DMS53 treated with DMSO at 0.1 percent for 48 hours (cell line): Measurements from ENCODE around the gene CHAT.

Source experiments
- DNase-seq: peaks from one replicate; lab custom pipeline; 2025; ENCODE audit not compliant: unreplicated experiment; lab: John Stamatoyannopoulos, UW

Gene CHAT

DNA sequence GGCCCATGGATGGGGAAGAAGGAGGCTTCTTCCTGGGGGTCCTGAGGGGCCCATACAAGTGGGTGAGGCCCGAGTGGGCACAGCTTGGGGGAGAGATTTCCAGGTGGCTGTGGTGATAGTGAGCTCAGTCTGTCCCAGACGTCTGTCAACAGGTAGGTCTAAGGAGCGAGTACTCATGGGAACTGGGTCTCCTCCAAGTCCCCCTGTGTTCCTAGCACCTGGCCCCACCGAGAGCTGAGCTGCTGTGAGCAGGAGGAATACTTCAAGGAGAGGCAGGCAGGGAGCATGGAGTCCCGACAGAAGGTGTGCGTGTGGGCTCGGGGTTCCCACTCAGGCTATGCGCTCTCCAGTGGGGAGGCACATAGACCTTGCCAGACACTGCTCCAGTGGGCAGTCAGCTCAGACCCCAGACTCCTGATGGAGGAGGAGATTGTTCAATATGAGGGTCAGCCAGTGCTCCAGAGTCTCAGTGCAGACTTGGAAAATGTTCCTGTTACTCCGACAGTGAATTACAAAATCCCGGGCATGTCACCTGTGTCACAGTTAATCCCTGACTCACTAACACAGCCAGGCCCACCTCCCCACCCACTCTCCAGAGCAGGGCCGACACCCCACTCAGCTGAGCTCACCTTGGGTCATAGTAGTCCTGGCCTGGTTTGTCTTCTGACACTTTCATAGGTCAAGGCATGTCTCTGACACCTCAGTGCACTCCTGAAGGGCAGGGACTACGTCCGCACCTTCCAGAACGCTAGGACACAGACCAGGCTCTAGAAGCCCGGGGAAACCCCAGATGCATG lies 37.4 kb downstream of the CHAT start:
- no peak for DNase-seq

DNA sequence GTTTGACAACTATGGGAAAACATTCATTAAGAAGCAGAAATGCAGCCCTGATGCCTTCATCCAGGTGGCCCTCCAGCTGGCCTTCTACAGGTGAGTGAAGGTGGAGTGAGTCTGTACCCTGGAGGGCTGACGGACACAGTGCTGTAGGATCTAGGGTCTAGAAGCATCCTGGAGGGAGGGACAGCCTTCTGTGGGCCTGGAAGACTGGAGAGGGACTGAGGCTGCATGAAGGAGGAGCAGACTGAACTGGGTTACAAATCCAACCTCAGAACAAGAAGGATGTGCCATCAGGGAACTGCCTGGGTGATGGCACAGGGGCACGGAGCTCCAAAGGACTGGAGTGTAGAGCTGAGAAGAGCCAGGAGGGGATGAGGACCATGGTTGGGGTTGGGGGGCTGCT lies 38.1 kb downstream of the CHAT start:
- no peak for DNase-seq

DNA sequence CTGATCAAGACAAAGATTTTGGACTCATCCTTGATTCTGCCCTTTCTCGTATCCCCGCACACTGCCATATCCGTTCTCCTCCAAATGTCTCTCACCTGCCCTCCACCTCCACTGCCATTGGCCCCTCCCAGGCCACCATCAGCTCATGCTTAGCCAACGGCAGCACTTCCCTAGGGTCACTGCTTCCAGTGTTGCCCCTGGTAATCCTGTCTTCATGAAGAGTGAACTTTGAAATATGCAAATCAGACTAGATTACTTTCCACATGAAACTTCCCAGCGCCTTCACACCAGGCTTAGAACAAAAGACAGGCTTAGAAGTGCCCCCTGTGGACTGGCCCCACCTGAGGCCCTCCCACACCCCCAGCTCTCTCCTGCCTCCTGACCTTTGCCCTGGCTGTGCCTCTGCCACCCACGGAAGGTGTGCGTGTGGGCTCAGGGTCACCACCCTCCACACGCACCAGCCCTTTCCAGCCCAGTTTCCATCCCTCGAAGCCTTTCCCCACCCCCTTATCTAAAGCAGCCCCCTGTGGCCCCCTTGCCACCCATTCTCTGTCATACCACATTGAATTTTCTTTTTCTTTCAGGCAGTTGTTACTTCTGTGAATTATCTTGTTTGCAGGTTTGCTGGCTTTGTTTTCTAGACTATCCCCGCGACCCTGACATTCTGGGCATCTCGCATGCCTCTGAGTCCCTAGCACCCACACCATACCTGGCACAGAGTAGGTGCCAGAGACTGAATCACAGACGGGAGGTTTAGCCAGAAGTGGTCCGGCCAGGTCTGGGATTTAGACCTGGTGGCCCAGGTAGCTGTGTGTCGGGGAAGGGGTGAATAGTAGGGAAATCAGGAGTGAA lies 38.8 kb downstream of the CHAT start:
- DNase-seq: no peak

DNA sequence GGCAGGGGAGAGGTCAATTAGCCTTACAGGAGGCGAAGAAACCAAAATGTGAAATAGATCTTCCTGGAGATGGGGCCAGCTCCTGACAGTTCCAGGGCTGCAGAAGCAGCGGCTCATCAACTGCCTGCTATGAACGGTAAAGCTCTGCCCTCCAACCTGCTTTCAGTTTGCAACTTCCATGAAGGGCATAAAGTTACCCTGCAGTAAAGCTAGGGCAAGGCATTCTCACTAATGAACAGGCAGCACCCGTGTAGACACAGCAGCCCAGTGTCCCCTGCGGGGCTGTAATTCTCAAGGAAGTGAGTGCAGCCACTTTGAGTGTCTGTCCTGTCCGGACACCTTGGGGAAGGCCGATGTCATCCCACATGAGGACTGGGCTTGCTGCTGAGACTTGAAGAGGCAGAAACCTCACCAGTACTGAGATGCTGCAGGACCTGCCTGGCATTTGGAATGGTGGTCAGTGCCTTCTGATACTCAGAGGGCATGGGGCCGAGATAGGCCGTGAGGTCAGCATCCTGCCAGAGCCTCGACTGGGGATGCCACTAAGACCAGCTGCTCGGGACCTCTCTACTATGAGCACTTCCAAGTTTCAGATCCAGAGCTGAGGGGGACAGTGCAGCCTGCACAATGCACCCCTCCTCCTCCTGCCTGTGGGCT lies 39.6 kb downstream of the CHAT start:
- DNase-seq: no peak

DNA sequence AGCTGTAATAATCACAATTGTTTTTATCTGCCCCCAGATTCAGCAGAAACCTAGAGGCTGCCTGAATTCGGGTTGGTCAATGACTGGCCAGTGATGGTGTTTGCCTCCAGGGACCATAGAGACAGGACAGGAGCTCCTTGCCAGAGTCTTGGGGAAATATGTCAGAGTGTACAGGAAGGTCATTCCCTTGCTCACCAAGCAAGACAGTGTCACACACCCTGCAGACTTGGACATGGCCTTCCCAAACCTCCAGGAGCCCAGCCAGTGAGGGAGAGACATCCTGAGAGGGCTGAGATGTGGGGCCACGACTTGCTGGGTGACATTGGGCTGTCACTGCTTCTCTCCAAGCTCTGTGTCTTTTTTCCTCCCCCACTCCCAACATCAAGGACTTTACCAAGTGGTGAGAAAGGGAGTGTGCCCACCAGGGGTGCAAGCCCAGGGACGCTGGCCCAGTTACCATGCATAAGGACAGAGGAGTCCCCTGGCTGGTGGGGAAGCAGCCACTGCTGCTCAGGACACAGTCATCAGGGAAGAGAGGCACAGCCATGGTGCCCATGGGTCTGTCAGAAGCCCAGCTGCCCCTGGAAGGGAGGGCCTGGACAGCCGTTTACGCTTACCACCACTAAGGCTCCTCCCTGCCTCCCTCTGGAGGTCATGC lies 40.3 kb downstream of the CHAT start:
- no peak for DNase-seq

DNA sequence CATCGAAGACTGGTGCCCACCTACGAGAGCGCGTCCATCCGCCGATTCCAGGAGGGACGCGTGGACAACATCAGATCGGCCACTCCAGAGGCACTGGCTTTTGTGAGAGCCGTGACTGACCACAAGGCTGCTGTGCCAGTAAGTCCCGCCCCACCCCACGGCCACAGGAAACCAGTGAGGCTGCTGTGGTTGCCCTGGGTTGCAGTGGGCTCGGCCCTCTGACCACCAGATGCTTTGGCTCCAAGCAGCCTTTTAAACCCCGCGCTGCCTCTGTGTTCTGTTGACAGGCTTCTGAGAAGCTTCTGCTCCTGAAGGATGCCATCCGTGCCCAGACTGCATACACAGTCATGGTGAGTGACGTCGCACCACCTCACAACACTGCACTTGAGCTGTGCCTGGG lies 41.3 kb downstream of the CHAT start:
- no peak for DNase-seq

DNA sequence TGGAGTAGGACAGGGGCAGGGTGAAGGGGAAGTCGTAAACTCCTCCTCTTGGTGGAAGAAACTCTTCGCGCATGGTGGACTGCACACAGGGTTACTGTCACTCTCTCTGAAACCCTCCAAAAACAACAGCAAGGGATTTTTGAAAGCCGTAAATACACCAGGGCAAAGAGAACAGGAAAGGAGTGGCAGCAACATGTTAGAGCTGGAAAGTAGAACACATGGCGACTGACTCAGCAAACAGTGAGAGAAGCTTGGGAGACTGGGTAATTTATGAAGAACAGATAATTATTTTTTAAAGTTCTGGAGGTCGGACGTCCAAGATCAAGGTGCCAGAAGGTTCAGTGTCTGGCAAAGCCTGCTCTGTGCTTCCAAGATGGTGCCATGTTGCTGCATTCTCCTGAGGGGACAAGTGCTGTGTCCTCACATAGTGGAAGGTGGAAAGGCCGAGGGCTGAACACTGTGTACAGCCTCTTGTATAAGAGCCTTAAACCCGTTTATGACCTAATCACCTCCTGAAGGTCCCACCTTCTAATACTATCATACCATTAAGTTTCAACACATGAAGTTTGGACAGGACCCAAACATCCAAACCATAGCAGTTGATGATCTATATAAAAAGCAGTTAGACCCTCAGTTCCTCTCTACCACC lies 43.1 kb downstream of the CHAT start:
- no peak for DNase-seq

DNA sequence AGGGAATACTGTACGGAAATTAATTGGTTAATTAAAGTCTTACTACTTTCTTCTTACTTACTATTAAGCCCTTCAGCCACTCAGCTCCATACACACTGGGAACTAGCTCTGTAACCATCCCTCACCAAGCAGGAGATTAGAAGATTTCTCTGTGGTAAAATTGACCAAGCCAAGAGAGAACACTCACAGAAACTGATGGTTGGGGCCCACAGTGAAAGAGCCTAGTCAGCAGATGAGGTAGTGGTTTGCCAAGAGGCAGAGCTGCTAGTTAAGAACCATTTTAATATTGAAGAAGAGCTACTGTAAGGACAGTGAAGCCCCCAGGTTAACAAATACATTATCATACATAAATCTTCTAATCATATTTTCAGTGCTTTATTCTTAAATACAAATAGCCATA lies 43.8 kb downstream of the CHAT start:
- no peak for DNase-seq

DNA sequence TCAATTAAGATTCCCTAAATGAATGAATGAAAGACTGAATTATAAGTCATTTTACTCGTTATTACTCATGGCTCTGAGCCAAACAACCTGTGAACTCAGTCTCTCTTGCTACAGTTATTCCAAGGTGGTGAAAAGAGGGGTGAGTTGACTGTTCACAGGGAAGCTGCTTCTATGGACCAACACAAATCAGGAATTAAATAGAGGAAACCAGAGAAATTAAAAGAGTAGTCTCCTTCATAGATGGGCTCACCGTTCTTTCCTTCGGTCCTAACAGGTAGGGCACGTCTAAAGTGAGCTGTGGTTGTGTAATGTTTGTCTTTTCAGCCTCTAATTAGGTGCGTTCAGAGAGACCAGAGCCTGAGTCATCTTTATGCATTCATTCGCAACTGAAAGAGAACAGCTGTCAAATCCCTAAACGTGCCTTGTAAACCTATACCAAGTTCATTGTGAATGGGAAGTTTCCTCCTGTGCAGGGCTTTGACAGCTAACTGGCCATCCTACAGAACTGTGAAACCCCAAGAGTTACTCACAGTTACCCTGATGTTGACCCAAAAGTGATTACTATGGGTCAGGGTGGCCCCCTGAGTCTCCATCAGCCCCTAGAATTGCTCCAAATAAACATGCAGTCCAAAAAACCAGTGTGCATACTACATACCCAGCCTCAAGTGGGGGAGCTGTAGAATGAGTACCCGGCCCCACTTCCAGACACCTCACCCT lies 47.5 kb downstream of the CHAT start:
- DNase-seq: no peak

DNA sequence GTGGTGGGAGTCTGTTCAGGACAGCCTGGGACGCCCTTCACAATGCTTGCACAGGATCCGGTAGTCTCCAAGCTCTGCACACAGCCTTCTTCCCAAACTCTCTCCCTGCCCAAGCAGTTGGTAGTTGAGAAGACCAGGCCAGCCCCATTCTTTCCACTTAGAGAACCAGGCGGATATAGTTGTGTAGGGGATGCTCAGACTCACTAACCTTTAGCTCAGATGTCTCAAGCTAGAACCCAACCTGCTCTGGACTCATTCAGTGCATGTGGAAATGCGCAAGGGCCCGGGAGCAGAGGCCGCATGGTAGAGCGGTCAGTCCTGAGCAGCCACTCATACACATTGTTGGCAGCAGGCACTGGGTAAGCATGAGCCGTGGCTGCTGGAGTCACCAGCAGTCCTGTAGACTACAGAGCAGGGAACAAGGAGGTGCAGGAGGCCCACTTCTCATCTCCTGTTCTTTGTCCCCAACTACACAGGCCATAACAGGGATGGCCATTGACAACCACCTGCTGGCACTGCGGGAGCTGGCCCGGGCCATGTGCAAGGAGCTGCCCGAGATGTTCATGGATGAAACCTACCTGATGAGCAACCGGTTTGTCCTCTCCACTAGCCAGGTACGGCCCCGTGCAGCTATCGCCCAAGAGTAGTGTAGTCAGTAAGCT lies 48.5 kb downstream of the CHAT start:
- DNase-seq: no peak

DNA sequence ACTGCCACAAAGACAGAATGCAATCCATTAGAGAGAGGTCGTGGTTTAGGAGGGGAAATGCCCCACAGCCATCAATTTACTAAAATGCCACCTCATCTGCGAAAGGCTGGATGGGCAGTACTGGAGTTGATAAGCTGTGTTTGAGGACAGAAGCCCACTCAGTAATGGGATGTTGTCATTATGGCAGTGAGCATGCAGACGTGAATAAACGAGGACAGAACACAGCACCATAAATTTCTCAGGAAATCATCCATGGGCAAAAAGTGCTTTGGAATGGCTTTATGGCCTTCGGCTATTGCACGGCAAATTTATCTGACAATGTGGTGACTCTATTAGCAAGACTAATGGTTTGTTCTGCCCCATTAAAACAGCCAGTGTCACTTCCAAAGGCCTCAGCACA lies 49.8 kb downstream of the CHAT start:
- no peak for DNase-seq

DNA sequence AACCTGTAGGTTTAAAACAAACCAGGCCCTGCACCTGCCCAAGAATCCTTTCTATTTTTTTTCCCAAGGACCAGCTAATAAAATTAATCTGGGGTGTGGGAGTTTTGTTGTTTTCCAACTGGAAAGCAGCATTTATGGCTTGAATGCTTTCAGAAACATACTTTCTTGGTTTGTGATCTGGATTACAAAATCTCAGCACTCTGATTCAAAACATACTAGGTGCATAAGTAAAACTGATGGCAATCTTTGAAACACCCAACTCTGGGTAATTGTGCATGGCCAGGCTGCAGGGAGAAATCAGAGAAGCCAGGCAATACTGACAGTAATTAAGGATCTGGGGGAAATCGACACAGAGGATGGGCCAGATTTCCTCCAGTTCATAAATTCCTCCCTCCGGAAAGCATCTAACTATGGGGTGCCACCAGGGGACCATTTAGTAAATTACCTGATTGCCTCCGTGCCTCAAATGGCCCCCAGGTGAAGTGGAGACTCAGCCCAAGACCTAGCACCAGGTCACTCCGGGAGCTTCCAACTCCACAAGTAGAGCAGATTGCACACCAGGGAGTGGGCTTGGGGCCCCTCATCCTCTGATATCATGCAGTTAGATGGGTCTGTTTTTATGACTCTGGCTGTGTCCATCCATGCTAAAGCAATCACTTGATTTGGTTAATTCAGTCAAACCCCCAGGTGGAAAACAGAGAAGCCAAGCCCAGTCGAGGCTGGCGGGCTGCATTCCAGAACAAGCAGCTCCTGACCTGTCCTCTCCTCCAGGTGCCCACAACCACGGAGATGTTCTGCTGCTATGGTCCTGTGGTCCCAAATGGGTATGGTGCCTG lies 50.4 kb downstream of the CHAT start:
- DNase-seq: no peak

DNA sequence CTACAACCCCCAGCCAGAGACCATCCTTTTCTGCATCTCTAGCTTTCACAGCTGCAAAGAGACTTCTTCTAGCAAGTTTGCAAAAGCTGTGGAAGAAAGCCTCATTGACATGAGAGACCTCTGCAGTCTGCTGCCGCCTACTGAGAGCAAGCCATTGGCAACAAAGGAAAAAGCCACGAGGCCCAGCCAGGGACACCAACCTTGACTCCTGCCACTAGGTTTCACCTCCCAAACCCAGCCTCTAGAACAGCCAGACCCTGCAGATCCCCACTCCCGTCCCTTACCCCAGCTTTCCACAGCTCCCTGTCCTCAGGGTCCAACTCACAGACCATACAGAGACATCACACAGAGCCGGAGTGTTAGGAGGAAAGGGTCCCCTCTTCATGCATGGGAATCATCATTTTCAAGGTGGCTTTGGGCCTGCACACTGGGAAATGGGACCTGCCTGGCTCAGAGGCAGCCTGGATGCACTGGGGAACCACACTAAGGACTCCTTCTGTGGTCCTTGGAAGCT lies 51.1 kb downstream of the CHAT start:
- no peak for DNase-seq

DNA sequence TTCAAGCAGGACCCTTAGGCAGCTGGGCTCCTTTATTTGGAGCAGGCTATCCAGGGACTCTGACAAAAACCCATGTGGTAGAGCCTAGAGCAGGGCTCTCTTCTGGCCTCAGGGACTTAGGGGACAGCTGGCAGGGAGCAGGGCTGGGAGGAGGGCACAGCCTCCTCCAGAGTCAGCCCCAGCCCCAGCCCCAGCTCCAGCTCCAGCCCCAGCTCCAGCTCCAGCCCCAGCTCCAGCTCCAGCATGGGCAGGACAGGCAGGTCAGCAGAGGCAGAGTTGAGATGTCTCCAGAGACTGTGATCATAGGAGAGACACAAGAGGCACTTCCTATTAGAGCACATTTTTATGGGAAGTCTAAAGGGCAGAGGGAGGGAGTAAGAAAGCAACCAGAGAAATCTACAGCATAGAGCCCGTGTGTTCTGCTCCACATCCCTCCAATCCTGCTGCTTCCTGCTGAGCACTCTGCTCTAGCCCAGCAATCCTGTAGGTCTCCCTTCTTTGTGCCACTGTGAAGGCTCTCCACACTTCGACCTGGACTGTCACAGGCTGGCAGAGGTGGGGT lies 52.3 kb downstream of the CHAT start:
- no peak for DNase-seq

DNA sequence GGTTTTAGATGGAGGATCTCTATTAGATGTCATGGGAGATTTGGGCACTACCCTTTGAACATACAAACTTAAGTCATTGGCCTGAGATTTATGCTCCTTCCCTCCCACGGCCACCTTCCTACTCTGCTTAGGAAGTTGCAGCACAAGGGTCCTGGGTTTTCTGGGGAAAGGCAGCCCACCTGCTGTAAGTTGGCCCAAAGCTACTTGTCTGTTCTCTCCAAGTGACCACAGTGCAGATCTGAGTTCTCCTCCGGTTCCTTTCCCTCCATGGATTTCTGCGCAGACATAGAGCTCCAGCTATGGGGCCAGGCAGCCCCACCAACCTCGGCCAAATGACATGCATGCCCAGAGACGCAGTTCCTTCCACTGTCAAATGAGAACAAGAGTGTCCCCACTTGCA lies 52.8 kb downstream of the CHAT start:
- DNase-seq: no peak

DNA sequence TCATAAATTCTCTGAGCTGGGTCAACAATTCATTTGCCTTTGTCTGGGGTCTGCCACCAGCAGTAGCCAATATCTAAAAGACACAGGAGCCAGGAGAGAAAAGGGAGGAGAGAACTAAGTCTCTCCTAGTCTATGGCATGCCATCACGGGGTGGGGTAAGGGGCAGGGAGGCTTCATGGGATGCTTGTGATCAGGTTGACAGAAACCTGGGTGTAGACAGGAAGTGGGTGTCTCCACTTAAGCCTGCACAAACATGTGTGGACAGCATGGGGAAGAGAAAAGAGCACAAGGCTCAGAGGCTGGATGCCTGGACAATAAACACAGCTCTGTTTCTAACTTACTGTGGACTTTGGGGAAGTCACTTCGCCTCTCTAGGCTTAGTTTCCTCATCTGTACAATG lies 54.2 kb downstream of the CHAT start:
- no peak for DNase-seq

DNA sequence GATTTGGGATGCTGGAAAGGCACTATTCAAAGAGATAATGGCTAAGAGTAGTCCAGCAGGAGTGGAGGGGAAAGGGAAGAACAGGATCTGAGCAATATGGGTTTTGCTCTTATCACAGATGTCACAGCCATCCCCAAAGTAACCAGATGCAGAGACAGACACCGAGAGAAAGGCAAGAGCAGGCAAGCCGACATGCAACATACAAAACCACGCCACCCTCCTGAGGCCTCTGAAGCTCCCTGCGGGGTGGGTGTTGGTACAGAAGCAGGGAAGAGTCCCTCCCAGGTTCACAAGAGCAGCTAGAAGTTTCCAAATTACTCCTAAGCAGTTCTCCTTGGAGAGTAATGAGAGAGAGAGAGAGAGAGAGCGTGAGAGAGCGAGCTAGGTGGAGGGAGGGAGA lies 54.8 kb downstream of the CHAT start:
- no peak for DNase-seq

DNA sequence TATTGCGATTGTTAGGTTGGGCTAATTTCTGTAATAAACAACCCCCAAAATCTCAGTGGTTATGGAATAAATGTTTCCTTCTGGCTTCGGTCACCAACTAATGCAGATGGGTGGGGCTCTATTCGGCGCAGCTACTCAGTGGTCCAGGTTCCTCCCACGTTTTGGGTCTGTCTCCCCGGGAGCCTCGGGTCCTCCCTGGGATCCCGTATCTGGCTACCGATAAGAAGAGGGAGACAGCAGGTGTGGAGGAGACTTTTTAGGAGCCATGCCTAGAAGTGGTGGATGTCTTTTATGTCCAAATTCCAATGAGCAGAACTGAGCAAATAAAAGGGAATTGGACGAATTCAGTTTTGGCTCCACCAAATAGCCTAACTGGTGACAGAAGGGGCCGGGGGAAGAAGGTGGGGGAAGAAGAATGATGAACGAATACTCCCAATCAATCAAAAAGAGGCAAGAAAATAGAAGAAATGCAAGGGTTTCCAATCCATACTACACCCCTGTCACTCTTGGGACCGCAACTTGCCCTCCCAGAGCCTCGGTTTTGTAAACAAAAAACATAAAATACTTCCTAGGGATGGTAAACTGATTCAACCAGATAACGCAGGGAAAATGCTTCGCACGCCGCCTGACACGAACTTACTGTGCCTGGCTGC lies 65.1 kb downstream of the CHAT start:
- no peak for DNase-seq
